ENCODE results near the gene FANCC.
A peak's percentile ranks its signal among the peaks of the same experiment; 100 is the strongest.

DNA sequence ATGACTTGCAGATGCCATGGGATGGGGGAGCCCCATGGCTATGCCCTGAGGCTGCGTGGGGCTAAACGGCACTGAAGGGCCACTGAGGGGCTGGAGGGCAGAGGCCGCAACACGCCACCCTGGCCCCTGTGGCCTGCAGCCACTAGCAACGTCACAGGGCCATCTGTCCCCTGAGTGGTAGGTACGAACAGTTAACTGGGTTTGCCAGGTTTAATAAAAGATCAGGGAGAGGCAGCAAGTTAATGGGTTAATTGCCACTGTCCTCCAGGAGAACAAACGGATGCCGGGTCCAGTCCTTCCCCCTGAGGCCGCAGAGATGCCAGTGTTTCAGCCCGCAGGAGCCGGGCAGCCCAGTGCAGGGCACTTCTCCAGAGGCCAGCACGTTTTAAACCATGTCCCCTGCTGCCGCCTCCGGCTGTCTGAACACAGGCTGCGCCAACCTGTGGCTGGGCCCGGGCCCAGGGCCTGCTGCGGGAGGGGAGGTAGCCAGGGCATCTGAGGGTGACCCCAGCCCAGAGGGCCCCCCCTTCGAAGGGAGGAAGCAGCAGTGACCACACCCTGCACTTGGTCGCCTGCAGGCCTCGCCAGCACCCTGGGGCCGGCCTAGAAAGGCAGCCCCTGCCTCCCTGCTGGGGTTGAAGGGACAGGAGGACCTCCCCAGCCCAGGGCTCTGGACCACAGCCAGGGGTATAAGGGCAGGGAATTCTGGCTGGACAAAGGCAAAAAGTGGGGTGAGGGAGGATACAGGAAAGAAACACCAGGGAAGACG is 227.3 kb downstream of the FANCC start:
- TF ChIP-seq TAF1 (IDR thresholded peaks at IDR 0.05; ENCODE audit: low read depth): peak; percentile 33; the same call in 1 of the 2 replicates
- TF ChIP-seq RAD21 (IDR thresholded peaks at IDR 0.05; ENCODE audit: low read depth): no peak

Measured in Ishikawa (cell line).